Peyer's patch (tissue), 4 donors: ENCODE measurements around the gene SLX1B. TPM values are rescaled to one million over a fixed set of nuclear protein-coding genes. Genes with fewer than 3 reads are reported as not detected.
"Not testable (repeated sequence)": the region's sequence is repeated elsewhere in the genome, so short reads cannot be mapped to it uniquely, and the experiment has no call there.

Experiments used
- DNase-seq, 3 donors: peaks; one replicate each; pipeline ENCODE4 v3.0.0-alpha.2; 2017 to 2019
- H3K27ac ChIP-seq, 4 donors: fragments of 200-600 bp; sonication (generic); one replicate each; pipeline ENCODE4 v1.5.1; 2016 to 2019
- H3K27me3 ChIP-seq, 2 donors: fragments of 200-600 bp; sonication (generic); one replicate each; pipeline ENCODE4 v1.5.1; 2019
- H3K36me3 ChIP-seq, 3 donors: fragments of 200-600 bp; sonication (generic); one replicate each; pipeline ENCODE4 v1.5.1; 2016 to 2019
- H3K4me1 ChIP-seq, 4 donors: fragments of 200-600 bp; sonication (generic); one replicate each; pipeline ENCODE4 v1.5.1; 2016 to 2019
- H3K4me3 ChIP-seq, 4 donors: fragments of 200-600 bp; sonication (generic); 1 replicate in 3 of 4; 2 replicates in 1 of 4; pipeline ENCODE4 v1.5.1; 2016 to 2019; ENCODE audit warnings: mild to moderate bottlenecking in 1 of 4
- H3K9me3 ChIP-seq, 4 donors: fragments of 200-600 bp; sonication (generic); one replicate each; pipeline ENCODE4 v1.5.1; 2016 to 2019; ENCODE audit warnings: mild to moderate bottlenecking in 1 of 4
- total RNA-seq, 4 donors: library from RNA; depleted of rRNA; stranded (reverse); fragments of >200 nt; gene quantifications; one replicate each; pipeline ENCODE4 v1.1.0, GENCODE V29; 2016

SLX1B gene
- 10 to 100 TPM; 23.1 to 95.5 (median 36.5) TPM for total RNA-seq

- not testable (repeated sequence) for H3K4me3 ChIP-seq, DNase-seq, H3K27me3 ChIP-seq
Observed at GRCh38 chr16:29454269-29454668, at the start of gene SLX1B, which contains the start of gene BOLA2. Gene SLX1B (plus strand): TSS chr16:29454533. Gene BOLA2 (minus strand): TSS chr16:29454351. CDS start chr16:29454253, 98 bp downstream.

GRCh38 chr16:29405249-29405648 lies 49.1 kb upstream of the SLX1B start:
- H3K36me3 ChIP-seq, H3K4me1 ChIP-seq, DNase-seq, H3K27me3 ChIP-seq, H3K4me3 ChIP-seq, H3K27ac ChIP-seq, H3K9me3 ChIP-seq: not testable (repeated sequence)

More at GRCh38 chr16:29454269-29454668, at the start of gene SLX1B, which contains the start of gene BOLA2:
- not testable (repeated sequence) for H3K36me3 ChIP-seq, H3K4me1 ChIP-seq, H3K9me3 ChIP-seq, H3K27ac ChIP-seq

GRCh38 chr16:29423587-29423986 lies 30.7 kb upstream of the SLX1B start:
- not testable (repeated sequence) for DNase-seq, H3K36me3 ChIP-seq, H3K27me3 ChIP-seq

GRCh38 chr16:29425390-29425789 lies 28.9 kb upstream of the SLX1B start:
- not testable (repeated sequence) for H3K4me1 ChIP-seq, H3K4me3 ChIP-seq, H3K9me3 ChIP-seq, H3K36me3 ChIP-seq, H3K27me3 ChIP-seq, DNase-seq, H3K27ac ChIP-seq

More at GRCh38 chr16:29423587-29423986, 30.7 kb upstream of the SLX1B start:
- H3K27ac ChIP-seq, H3K4me1 ChIP-seq, H3K9me3 ChIP-seq, H3K4me3 ChIP-seq: not testable (repeated sequence)

- H3K36me3 ChIP-seq, H3K4me1 ChIP-seq, H3K27ac ChIP-seq, H3K27me3 ChIP-seq, H3K4me3 ChIP-seq, H3K9me3 ChIP-seq, DNase-seq: not testable (repeated sequence)
Observed at GRCh38 chr16:29453754-29454153, 579 bp upstream of the SLX1B start.

- DNase-seq, H3K27ac ChIP-seq, H3K36me3 ChIP-seq, H3K27me3 ChIP-seq, H3K4me3 ChIP-seq, H3K4me1 ChIP-seq, H3K9me3 ChIP-seq: not testable (repeated sequence)
Observed at GRCh38 chr16:29454828-29455227, 495 bp downstream of the SLX1B start.

- not testable (repeated sequence) for H3K36me3 ChIP-seq, H3K9me3 ChIP-seq, H3K4me1 ChIP-seq, H3K4me3 ChIP-seq, H3K27me3 ChIP-seq
- peak overlapping the region in 1 of 4 donors; percentile 71 for H3K27ac ChIP-seq
- DNase-seq = peak in 1 of 3 donors; percentile 13
Observed at GRCh38 chr16:29457660-29458059, 3.3 kb downstream of the SLX1B start.

- H3K4me3 ChIP-seq, H3K4me1 ChIP-seq: not testable (repeated sequence)
Observed at GRCh38 chr16:29459706-29460646, 5.6 kb downstream of the SLX1B start, which contains the start of gene SULT1A4. Gene SULT1A4 (plus strand): TSS chr16:29459913. CDS start chr16:29461386, 1,473 bp downstream.

GRCh38 chr16:29460647-29461030 lies 6.3 kb downstream of the SLX1B start:
- DNase-seq, H3K4me3 ChIP-seq, H3K9me3 ChIP-seq, H3K27me3 ChIP-seq, H3K36me3 ChIP-seq, H3K27ac ChIP-seq, H3K4me1 ChIP-seq: not testable (repeated sequence)

More at GRCh38 chr16:29459706-29460646, 5.6 kb downstream of the SLX1B start, which contains the start of gene SULT1A4:
- H3K27me3 ChIP-seq, H3K9me3 ChIP-seq, H3K36me3 ChIP-seq, DNase-seq: not testable (repeated sequence)
- H3K27ac ChIP-seq = peak within 1 kb of the TSS in 1 of 4 donors; percentile 55

GRCh38 chr16:29465985-29466824 lies 11.9 kb downstream of the SLX1B start:
- not testable (repeated sequence) for H3K4me3 ChIP-seq, H3K9me3 ChIP-seq, H3K27ac ChIP-seq, H3K36me3 ChIP-seq, H3K27me3 ChIP-seq, H3K4me1 ChIP-seq, DNase-seq

- not testable (repeated sequence) for H3K4me3 ChIP-seq, H3K36me3 ChIP-seq, H3K4me1 ChIP-seq, H3K27ac ChIP-seq, DNase-seq, H3K27me3 ChIP-seq, H3K9me3 ChIP-seq
Observed at GRCh38 chr16:29466904-29467303, 12.6 kb downstream of the SLX1B start.

GRCh38 chr16:29467654-29468366 lies 13.5 kb downstream of the SLX1B start:
- H3K4me3 ChIP-seq, H3K27ac ChIP-seq, DNase-seq, H3K9me3 ChIP-seq, H3K27me3 ChIP-seq, H3K36me3 ChIP-seq, H3K4me1 ChIP-seq: not testable (repeated sequence)

GRCh38 chr16:29469660-29470059 lies 15.3 kb downstream of the SLX1B start:
- not testable (repeated sequence) for H3K4me3 ChIP-seq, H3K9me3 ChIP-seq, H3K36me3 ChIP-seq, H3K4me1 ChIP-seq, H3K27me3 ChIP-seq
- peak in 2 of 3 donors; percentile 15 to 83 for DNase-seq
- H3K27ac ChIP-seq = peak overlapping the region in 3 of 4 donors; percentile 54 to 67 (median 62)

GRCh38 chr16:29472065-29472464 lies 17.7 kb downstream of the SLX1B start:
- not testable (repeated sequence) for H3K27me3 ChIP-seq, DNase-seq, H3K27ac ChIP-seq, H3K4me1 ChIP-seq, H3K36me3 ChIP-seq, H3K4me3 ChIP-seq, H3K9me3 ChIP-seq
